Thoracic aorta (tissue), 2 donors: ENCODE results near the gene TJP3. TPM values are rescaled to one million over a fixed set of nuclear protein-coding genes. Genes with fewer than 3 reads are reported as not detected.

ENCODE experiments used
- ATAC-seq: fragments of 150-250 bp; one replicate; pipeline ENCODE4 v1.8.0; 2017; ENCODE audit warnings: low read depth; ENCODE audit not compliant: insufficient number of reproducible peaks, low FRiP score
- DNase-seq: peaks from one replicate; pipeline ENCODE4 v3.0.0-alpha.2; 2020; ENCODE audit warnings: low spot score
- H3K27ac ChIP-seq, 2 donors: fragments of 200-600 bp; sonication (generic); 1 replicate in 1 of 2; 2 replicates in 1 of 2; pipeline ENCODE4 v1.5.1; 2016; ENCODE audit warnings: mild to moderate bottlenecking in 2 of 2, moderate library complexity in 2 of 2
- H3K27me3 ChIP-seq: fragments of 200-600 bp; sonication (generic); replicated peaks from 2 replicates; pipeline ENCODE4 v1.6.0; 2016; ENCODE audit warnings: mild to moderate bottlenecking; ENCODE audit not compliant: insufficient read depth
- H3K36me3 ChIP-seq: fragments of 200-600 bp; sonication (generic); one replicate; pipeline ENCODE4 v1.5.1; 2016
- H3K4me1 ChIP-seq, 2 donors: fragments of 200-600 bp; sonication (generic); 1 replicate in 1 of 2; 2 replicates in 1 of 2; pipeline versions ENCODE4 v1.5.1 to v1.6.0; 2016; ENCODE audit warnings: low read depth in 2 of 2, mild to moderate bottlenecking in 1 of 2; ENCODE audit not compliant: control insufficient read depth in 1 of 2
- H3K4me3 ChIP-seq: fragments of 200-600 bp; sonication (generic); 2 replicates; pipeline ENCODE4 v1.5.1; 2016; ENCODE audit warnings: mild to moderate bottlenecking
- H3K9me3 ChIP-seq: fragments of 200-600 bp; sonication (generic); 2 replicates; pipeline ENCODE4 v1.5.1; 2016
- CTCF ChIP-seq: fragments of 200-600 bp; sonication (generic); IDR thresholded peaks from one replicate; pipeline ENCODE4 v1.5.1; 2019; ENCODE audit warnings: antibody characterized with exemption
- total RNA-seq, 2 donors: library from RNA; depleted of rRNA; stranded (reverse); fragments of >200 nt; gene quantifications; one replicate each; pipeline versions ENCODE4 v1.1.0 to v1.2.3, GENCODE V29; 2016

Gene TJP3
- total RNA-seq, 2 donors from 2014 or later = 0.41 to 2.1 TPM

DNA sequence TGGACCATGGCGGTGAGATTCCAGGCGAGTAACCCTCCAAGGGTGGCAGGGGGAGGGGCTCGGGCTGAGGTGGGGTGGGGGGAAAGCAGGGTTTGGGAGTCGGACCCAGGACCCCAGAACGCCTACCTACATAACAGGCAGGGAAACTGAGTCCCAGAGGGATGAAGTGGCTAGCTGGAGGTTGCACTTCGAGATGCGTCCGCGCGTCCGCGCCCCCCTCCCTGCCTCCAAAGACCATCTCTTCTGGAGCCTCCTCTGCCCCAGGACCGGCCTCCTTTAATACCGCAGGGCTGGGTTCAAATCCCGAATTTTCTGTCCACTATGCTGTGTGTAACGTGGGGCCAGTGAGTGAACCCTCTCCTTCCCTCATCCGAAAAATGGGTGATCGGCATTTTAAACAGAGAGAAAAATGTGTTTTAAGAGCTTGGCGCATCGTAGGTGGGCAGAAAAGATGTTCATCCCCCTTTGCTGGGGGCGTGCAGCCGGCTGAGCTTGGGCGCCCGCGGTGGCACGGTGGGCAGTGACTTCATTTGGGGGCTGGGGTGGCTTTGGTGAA, 13.8 kb downstream of the TJP3 start:
- DNase-seq (no peak), ATAC-seq (no peak)
- no peak for TF ChIP-seq CTCF
- peaks cover 16% of the 10 kb centered on the region for H3K27me3 ChIP-seq
- H3K4me3 ChIP-seq = peak overlapping the region; percentile 48
- H3K27ac ChIP-seq = no peak overlapping the region
- peaks cover 4 to 21% of the 10 kb centered on the region in 2 donors for H3K4me1 ChIP-seq
- no peaks in the 10 kb centered on the region for H3K9me3 ChIP-seq
- no peaks in the 10 kb centered on the region for H3K36me3 ChIP-seq

DNA sequence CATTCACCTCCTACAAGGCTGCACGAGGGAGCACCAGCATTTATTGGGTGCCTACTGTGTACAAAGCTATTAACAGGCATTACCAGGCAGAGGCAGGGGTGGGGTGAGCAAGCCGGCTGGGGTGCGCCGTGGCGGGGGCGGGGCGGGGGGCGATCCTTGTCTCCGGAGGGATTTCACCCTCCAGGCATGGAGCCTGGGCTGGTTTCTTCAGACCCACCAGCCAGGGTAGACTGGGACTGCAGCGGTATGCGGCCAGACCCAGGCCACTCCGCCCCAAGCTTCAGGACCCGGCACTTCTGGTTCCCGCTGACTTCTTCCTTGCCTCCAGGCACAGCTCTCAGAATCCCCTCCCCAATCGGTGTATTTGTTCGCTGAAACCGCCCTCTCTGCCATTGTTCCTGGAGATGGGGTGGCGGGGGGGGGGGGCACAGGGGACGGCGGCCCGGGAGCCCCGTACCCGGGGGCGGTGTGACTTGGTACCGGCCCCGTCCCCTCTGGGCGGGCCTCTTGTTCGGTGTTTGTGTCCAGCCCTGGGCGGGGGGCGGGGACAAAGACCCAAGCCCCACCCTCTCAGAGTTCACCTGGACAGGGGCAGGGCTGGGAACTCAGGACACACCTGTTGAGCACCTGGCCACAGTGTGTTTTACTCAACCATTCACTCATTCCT, 14.4 kb downstream of the TJP3 start:
- no peak for TF ChIP-seq CTCF
- H3K9me3 ChIP-seq = no peaks in the 10 kb centered on the region
- H3K27ac ChIP-seq = no peak overlapping the region
- DNase-seq (no peak), ATAC-seq (no peak)
- no peak overlapping the region for H3K4me3 ChIP-seq
- peaks cover 16% of the 10 kb centered on the region for H3K27me3 ChIP-seq
- peaks cover 4 to 21% of the 10 kb centered on the region in 2 donors for H3K4me1 ChIP-seq
- H3K36me3 ChIP-seq = no peaks in the 10 kb centered on the region

DNA sequence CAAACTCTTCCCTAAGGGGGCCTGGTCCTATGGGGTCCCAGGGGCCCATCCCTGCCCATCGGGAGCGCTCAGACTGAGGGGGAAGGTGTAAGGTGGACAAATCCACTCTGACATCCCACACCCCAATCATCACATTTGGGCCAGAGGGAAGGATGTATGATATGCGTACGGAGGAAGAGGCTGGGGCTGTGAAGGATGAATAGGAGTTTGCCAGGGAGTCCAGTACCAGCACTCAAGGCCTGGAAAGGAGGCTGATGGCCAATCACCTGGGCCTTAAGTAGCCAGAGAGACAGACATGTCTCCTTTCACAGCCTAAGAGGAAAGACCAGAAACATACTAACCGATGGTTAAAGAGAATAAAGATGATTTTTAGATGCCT, 14.9 kb downstream of the TJP3 start:
- H3K36me3 ChIP-seq = no peaks in the 10 kb centered on the region
- peaks cover 4 to 21% of the 10 kb centered on the region in 2 donors for H3K4me1 ChIP-seq
- H3K27me3 ChIP-seq = peaks cover 16% of the 10 kb centered on the region
- no peak overlapping the region for H3K4me3 ChIP-seq
- no peak for TF ChIP-seq CTCF
- H3K27ac ChIP-seq = no peak overlapping the region
- DNase-seq (no peak), ATAC-seq (no peak)
- no peaks in the 10 kb centered on the region for H3K9me3 ChIP-seq

GRCh38 chr19:3723883-3724282, 15.7 kb downstream of the TJP3 start:
- H3K9me3 ChIP-seq = no peaks in the 10 kb centered on the region
- DNase-seq (no peak), ATAC-seq (no peak)
- no peaks in the 10 kb centered on the region for H3K36me3 ChIP-seq
- no peak overlapping the region for H3K27ac ChIP-seq
- H3K27me3 ChIP-seq = peaks cover 16% of the 10 kb centered on the region
- peaks cover 4 to 16% of the 10 kb centered on the region in 2 donors for H3K4me1 ChIP-seq
- no peak for TF ChIP-seq CTCF
- H3K4me3 ChIP-seq = no peak overlapping the region

DNA sequence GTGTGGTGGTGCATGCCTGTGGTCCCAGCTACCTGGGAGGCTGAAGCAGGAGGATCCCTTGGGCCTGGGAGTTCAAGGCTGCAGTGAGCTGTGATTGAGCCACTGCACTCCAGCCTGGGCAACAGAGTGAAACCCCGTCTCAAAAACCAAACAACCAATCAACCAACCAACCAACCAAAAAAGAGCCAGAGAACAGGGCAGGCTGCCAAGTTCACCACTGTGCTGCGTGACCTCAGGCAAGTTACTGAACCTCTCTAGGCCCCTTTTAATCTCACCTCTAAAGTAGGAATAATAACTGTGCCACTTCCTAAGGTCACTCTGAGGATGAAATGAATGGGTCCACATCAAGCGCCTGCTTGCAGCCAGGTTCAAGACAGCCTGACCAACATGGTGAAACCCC, 16.9 kb downstream of the TJP3 start:
- H3K27me3 ChIP-seq = peaks cover 16% of the 10 kb centered on the region
- TF ChIP-seq CTCF = no peak
- peaks cover 4 to 13% of the 10 kb centered on the region in 2 donors for H3K4me1 ChIP-seq
- DNase-seq = no peak
- H3K36me3 ChIP-seq = no peaks in the 10 kb centered on the region
- no peak overlapping the region for H3K27ac ChIP-seq
- no peak overlapping the region for H3K4me3 ChIP-seq
- ATAC-seq = no peak
- H3K9me3 ChIP-seq = no peaks in the 10 kb centered on the region
